B cell (primary cell): ENCODE data around the gene CEBPB. TPM values are rescaled to one million over a fixed set of nuclear protein-coding genes. Genes with fewer than 3 reads are reported as not detected.

Source experiments
- ATAC-seq: fragments of 200-7000 bp; cut with Tn5 transposase; one replicate; pipeline ENCODE4 v1.10.0; 2021; ENCODE audit warnings: low read depth, mild to moderate bottlenecking, moderate number of reproducible peaks, moderate library complexity
- CTCF ChIA-PET: fragments of 350-600 bp; sonication (Branson Sonifier 250); formaldehyde crosslinking; loops from one replicate; lab custom pipeline; 2021; ENCODE audit warnings: antibody characterized with exemption, inconsistent platforms; lab: Charles Lee
- POLR2A ChIA-PET: fragments of 350-600 bp; sonication (Branson Sonifier 250); formaldehyde crosslinking; loops from one replicate; lab custom pipeline; 2021; ENCODE audit warnings: antibody characterized with exemption; lab: Charles Lee
- DNase-seq: peaks from one replicate; pipeline ENCODE4 v3.0.0; 2013
- H2AFZ ChIP-seq: 2 replicates; pipeline ENCODE4 v1.6.1; 2012; ENCODE audit warnings: mild to moderate bottlenecking, low read depth, low read length; ENCODE audit not compliant: insufficient read depth, poor library complexity, severe bottlenecking
- H3K27ac ChIP-seq, 2 donors: 1 replicate in 1 of 2; 2 replicates in 1 of 2; pipeline ENCODE4 v1.5.1; 2012 to 2013; ENCODE audit warnings: low read length in 2 of 2, mild to moderate bottlenecking in 2 of 2, moderate library complexity in 1 of 2
- H3K27me3 ChIP-seq, 4 experiments: fragments of 200-600 bp in 1 of 4; sonication (generic) in 1 of 4; replicated peaks in 1 of 4; 1 replicate in 2 of 4; 2 replicates in 2 of 4; pipeline versions ENCODE4 v1.6.1 to v1.7.0; 2013 to 2016; ENCODE audit warnings: low read length in 3 of 4, mild to moderate bottlenecking in 2 of 4, mixed read lengths in 1 of 4, moderate library complexity in 1 of 4; ENCODE audit not compliant: insufficient read depth in 4 of 4, control insufficient read depth in 3 of 4; ENCODE audit errors: control extremely low read depth in 1 of 4
- H3K36me3 ChIP-seq, 2 experiments: replicated peaks in 1 of 2; 1 replicate in 1 of 2; 2 replicates in 1 of 2; pipeline versions ENCODE4 v1.6.1 to v1.7.1; 2013; ENCODE audit warnings: low read length in 1 of 2; ENCODE audit not compliant: insufficient read depth in 2 of 2, control insufficient read depth in 1 of 2; ENCODE audit errors: control extremely low read depth in 1 of 2, extremely low read depth in 1 of 2
- H3K4me1 ChIP-seq, 2 donors: fragments of 200-600 bp in 1 of 2; sonication (generic) in 1 of 2; 1 replicate in 1 of 2; 2 replicates in 1 of 2; pipeline versions ENCODE4 v1.5.1 to v1.6.1; 2013 to 2017; ENCODE audit warnings: low read length in 2 of 2; ENCODE audit not compliant: control insufficient read depth in 2 of 2, insufficient read depth in 2 of 2
- H3K4me2 ChIP-seq: replicated peaks from 2 replicates; pipeline ENCODE3; 2012; ENCODE audit warnings: mild to moderate bottlenecking, low read depth, low read length; ENCODE audit not compliant: poor library complexity, severe bottlenecking
- H3K4me3 ChIP-seq, 5 experiments: fragments of 200-600 bp in 1 of 5; sonication (generic) in 1 of 5; 1 replicate in 3 of 5; 2 replicates in 2 of 5; pipeline versions ENCODE4 v1.5.1 to v1.7.0; 2011 to 2016; ENCODE audit warnings: low read length in 4 of 5, mild to moderate bottlenecking in 4 of 5, low read depth in 2 of 5, control low read depth in 1 of 5, moderate library complexity in 1 of 5; ENCODE audit not compliant: insufficient read depth in 1 of 5; ENCODE audit errors: control extremely low read depth in 1 of 5, extremely low read depth in 1 of 5
- H3K79me2 ChIP-seq: fragments of 200-600 bp; sonication (generic); one replicate; pipeline ENCODE4 v1.6.0; 2016; ENCODE audit warnings: low read length; ENCODE audit not compliant: control insufficient read depth, insufficient read depth
- H3K9ac ChIP-seq: fragments of 200-600 bp; sonication (generic); 2 replicates; pipeline ENCODE4 v1.6.1; 2017; ENCODE audit warnings: mild to moderate bottlenecking, low read length, moderate library complexity
- H3K9me3 ChIP-seq, 3 donors: one replicate each; pipeline versions ENCODE4 v1.6.1 to v1.7.1; 2013; ENCODE audit warnings: low read length in 2 of 3; ENCODE audit not compliant: control insufficient read depth in 2 of 3, insufficient read depth in 1 of 3; ENCODE audit errors: control extremely low read depth in 1 of 3
- H4K20me1 ChIP-seq: 2 replicates; pipeline ENCODE4 v1.6.0; 2012; ENCODE audit warnings: mild to moderate bottlenecking, low read length; ENCODE audit not compliant: insufficient read depth, control insufficient read depth, poor library complexity, severe bottlenecking
- H3K27ac Mint-ChIP-seq: one replicate; pipeline ENCODE4 v1.8.0; 2021; ENCODE audit warnings: mixed read lengths
- H3K27me3 Mint-ChIP-seq: one replicate; pipeline ENCODE4 v1.8.0; 2021; ENCODE audit warnings: mixed read lengths
- H3K4me1 Mint-ChIP-seq: one replicate; pipeline ENCODE4 v1.8.0; 2021; ENCODE audit warnings: mixed read lengths
- H3K4me3 Mint-ChIP-seq: one replicate; pipeline ENCODE4 v1.8.0; 2021; ENCODE audit warnings: mixed read lengths
- H3K9me3 Mint-ChIP-seq: one replicate; pipeline ENCODE4 v1.8.0; 2022; ENCODE audit warnings: mixed read lengths; ENCODE audit not compliant: insufficient read depth
- EZH2 ChIP-seq: IDR thresholded peaks from 2 replicates; pipeline ENCODE4 v1.6.1; 2012; ENCODE audit warnings: borderline replicate concordance, low read depth, mild to moderate bottlenecking, moderate library complexity, low read length; ENCODE audit not compliant: insufficient read depth, poor library complexity, severe bottlenecking
- WGBS: methylation state at CpG from one replicate; pipeline ENCODE4 v1.1.5; 2013; ENCODE audit warnings: missing lambda C conversion rate; ENCODE audit not compliant: insufficient coverage; 5-methylcytosine and 5-hydroxymethylcytosine counted together
- intact Hi-C: fragments of 100-400 bp; cut with micrococcal nuclease; formaldehyde crosslinking; loops from one replicate; pipeline ENCODE4 v1.10.0; 2022
- polyA minus RNA-seq: library from RNA; depleted of rRNA, polyadenylated mRNA; stranded (reverse); fragments of >200 nt; gene quantifications from 2 replicates; pipeline ENCODE4 v1.2.3, GENCODE V29; 2012
- polyA plus RNA-seq: library from polyadenylated mRNA; depleted of rRNA; stranded (reverse); fragments of >200 nt; gene quantifications from 2 replicates; pipeline ENCODE4 v1.2.3, GENCODE V29; 2012
- total RNA-seq, 2 donors: library from RNA; stranded (reverse); fragments of 120-200 nt in 1 of 2; gene quantifications; 1 replicate in 1 of 2; 2 replicates in 1 of 2; pipeline versions ENCODE4 v1.2.3 to v1.2.4, GENCODE V29; 2013 to 2022
- TF ChIP-seq, protein P1 (sequence below): fragments of 200-600 bp; IDR thresholded peaks from one replicate; pipeline ENCODE4 v1.8.0; 2022; ENCODE audit warnings: antibody characterized with exemption, mild to moderate bottlenecking

Gene CEBPB
- total RNA-seq: 24.7 and 25.8 TPM in 2 replicates
- total RNA-seq (2013): 15.4 TPM
- polyA plus RNA-seq: 16.7 and 28.7 TPM in 2 replicates
- 34.4 and 35.5 TPM in 2 replicates for polyA minus RNA-seq

DNA sequence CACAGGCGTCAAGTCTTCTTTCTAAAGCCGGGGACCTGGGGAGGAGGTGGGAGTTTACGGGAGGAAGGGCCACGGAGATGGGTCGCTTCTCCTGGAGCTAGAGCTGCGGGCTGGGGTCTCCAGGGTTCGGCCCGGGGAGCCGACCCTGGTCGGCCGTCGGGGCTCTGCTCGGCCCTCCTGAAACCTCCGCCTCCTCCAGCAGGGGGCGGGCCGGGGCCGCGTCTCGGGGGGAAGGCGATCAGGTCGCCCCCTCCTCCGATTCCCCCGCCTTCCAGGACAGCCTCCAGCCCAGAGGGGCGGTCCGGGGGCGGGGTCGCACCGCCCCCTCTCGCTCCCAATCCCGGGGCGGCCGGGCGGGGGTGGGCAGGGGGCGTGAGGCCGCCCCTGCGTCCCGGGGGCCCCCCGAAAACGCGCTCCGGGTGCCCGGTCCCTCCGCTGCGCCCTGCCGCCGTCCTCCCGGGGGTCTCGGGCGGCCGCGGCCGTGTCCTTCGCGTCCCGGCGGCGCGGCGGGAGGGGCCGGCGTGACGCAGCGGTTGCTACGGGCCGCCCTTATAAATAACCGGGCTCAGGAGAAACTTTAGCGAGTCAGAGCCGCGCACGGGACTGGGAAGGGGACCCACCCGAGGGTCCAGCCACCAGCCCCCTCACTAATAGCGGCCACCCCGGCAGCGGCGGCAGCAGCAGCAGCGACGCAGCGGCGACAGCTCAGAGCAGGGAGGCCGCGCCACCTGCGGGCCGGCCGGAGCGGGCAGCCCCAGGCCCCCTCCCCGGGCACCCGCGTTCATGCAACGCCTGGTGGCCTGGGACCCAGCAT, at the start of gene CEBPB:
Gene CEBPB, plus strand, starts transcription at position 580 of the 814 bp plus-strand sequence. Its CDS starts 204 bp downstream, at position 784.
- Histone ChIP-seq H3K79me2 (peaks cover 29% of the 10 kb centered on the region), H2AFZ (peak within 1 kb of the TSS; percentile 84), H3K36me3 (peaks cover 4 to 5% of the 10 kb centered on the region in 2 experiments), H3K4me1 (peaks cover 16 to 28% of the 10 kb centered on the region in 2 donors), H3K4me2 (peak within 1 kb of the TSS; percentile 85), H3K9ac (peak within 1 kb of the TSS; percentile 80), H3K4me3 (peak within 1 kb of the TSS; percentile 68 to 89 (median 74)), H3K9me3 (peaks cover 0 to 2% (median 0%) of the 10 kb centered on the region in 3 donors), H4K20me1 (peaks cover 32% of the 10 kb centered on the region), H3K27me3 (peaks cover 0 to 9% (median 1%) of the 10 kb centered on the region in 4 experiments), H3K27ac (peak within 1 kb of the TSS; percentile 47 to 80)
- Mint-ChIP-seq H3K4me1 (peaks cover 16% of the 10 kb centered on the region), H3K9me3 (no peaks in the 10 kb centered on the region), H3K4me3 (peak within 1 kb of the TSS; percentile 88), H3K27ac (peak within 1 kb of the TSS; percentile 93), H3K27me3 (peaks cover 8% of the 10 kb centered on the region)
- WGBS: under 1% methylated on average over 88 of the region's 89 CpGs
- ChIA-PET POLR2A (interaction anchor here (0.5 to 1.0 kb wide), 2 partner anchors 35 to 74 kb away, joined by 4 to 5 read pairs; no protein-coding TSS in a partner anchor), CTCF (interaction anchor here (1.2 to 7.6 kb wide), 8 partner anchors 11 to 560 kb away, joined by 3 to 95 read pairs (median 4); partner anchors contain the start of gene RNF114)
- TF ChIP-seq EZH2: no peak
- TF ChIP-seq, protein P1, sequence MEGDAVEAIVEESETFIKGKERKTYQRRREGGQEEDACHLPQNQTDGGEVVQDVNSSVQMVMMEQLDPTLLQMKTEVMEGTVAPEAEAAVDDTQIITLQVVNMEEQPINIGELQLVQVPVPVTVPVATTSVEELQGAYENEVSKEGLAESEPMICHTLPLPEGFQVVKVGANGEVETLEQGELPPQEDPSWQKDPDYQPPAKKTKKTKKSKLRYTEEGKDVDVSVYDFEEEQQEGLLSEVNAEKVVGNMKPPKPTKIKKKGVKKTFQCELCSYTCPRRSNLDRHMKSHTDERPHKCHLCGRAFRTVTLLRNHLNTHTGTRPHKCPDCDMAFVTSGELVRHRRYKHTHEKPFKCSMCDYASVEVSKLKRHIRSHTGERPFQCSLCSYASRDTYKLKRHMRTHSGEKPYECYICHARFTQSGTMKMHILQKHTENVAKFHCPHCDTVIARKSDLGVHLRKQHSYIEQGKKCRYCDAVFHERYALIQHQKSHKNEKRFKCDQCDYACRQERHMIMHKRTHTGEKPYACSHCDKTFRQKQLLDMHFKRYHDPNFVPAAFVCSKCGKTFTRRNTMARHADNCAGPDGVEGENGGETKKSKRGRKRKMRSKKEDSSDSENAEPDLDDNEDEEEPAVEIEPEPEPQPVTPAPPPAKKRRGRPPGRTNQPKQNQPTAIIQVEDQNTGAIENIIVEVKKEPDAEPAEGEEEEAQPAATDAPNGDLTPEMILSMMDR: peak; percentile 75
- DNase-seq: peak; percentile 89
- ATAC-seq: peak; percentile 73
- intact Hi-C loops: loop anchor here (1.0 kb wide), 3 partner anchors 270 to 541 kb away; partner anchors contain the start of gene PARD6B
